ENCODE measurements around the gene OR8S1. TPM values are rescaled to one million over a fixed set of nuclear protein-coding genes. Genes with fewer than 3 reads are reported as not detected.
"Not testable (repeated sequence)": the region's sequence is repeated elsewhere in the genome, so short reads cannot be mapped to it uniquely, and the experiment has no call there.

Gene OR8S1
- polyA plus RNA-seq, 1 donor (not counting 4 experiments of a cell fraction or from before 2014, with no cell fraction given): not detected

GRCh38 chr12:48545833-48546469, 20.5 kb downstream of the OR8S1 start:
- dilution Hi-C loops (cut with MboI; ENCODE audit: extremely low pct_ligation_motif_present, low sequenced_read_pairs): no loop called here
- H3K4me1 ChIP-seq (ENCODE audit: control insufficient read depth, extremely low read depth, insufficient read depth, low read length): no peaks in the 10 kb centered on the region
- H4K20me1 ChIP-seq (ENCODE audit: control insufficient read depth, extremely low read depth, insufficient read depth, low read length): no peaks in the 10 kb centered on the region
- no peak overlapping the region for H2AFZ ChIP-seq (ENCODE audit: control insufficient read depth, low read length)
- no peak overlapping the region for H3K9ac ChIP-seq (ENCODE audit: control insufficient read depth, extremely low read depth, insufficient read depth, low read length)
- H3K9me1 ChIP-seq (ENCODE audit: control insufficient read depth, extremely low read depth, insufficient read depth, low read length): no peaks in the 10 kb centered on the region
- H3K9me3 ChIP-seq (ENCODE audit: control insufficient read depth, low read depth, low read length): no peaks in the 10 kb centered on the region
- H3K36me3 ChIP-seq (ENCODE audit: control insufficient read depth in 2 of 2, extremely low read depth in 1 of 2, insufficient read depth in 2 of 2, low read length in 2 of 2): no peaks in the 10 kb centered on the region
- no peak for TF ChIP-seq EZH2 (IDR thresholded peaks at IDR 0.05; ENCODE audit: low read length)
- H3K79me2 ChIP-seq (ENCODE audit: control insufficient read depth, insufficient read depth, low read length): no peaks in the 10 kb centered on the region
- no peak overlapping the region for H3K27ac ChIP-seq (ENCODE audit: control insufficient read depth, insufficient read depth, low read length)
- no peak overlapping the region for H3K4me2 ChIP-seq (ENCODE audit: control insufficient read depth, extremely low read depth, insufficient read depth, low read depth, low read length)
- H3K4me3 ChIP-seq (ENCODE audit: control insufficient read depth in 2 of 3, extremely low read depth in 1 of 3, insufficient read depth in 2 of 3, low read depth in 1 of 3, low read length in 3 of 3): no peak overlapping the region
- FAIRE-seq (no peak), DNase-seq (ENCODE audit: low read depth, low spot score) (no peak)
- H3K27me3 ChIP-seq (ENCODE audit: control insufficient read depth, extremely low read depth, insufficient read depth, low read length): peaks cover 3% of the 10 kb centered on the region

- H3K9me1 ChIP-seq (ENCODE audit: control insufficient read depth, extremely low read depth, insufficient read depth, low read length); H3K4me3 ChIP-seq (ENCODE audit: control insufficient read depth in 2 of 3, extremely low read depth in 1 of 3, insufficient read depth in 2 of 3, low read depth in 1 of 3, low read length in 3 of 3); dilution Hi-C loops (cut with MboI; ENCODE audit: extremely low pct_ligation_motif_present, low sequenced_read_pairs); H3K27me3 ChIP-seq (ENCODE audit: control insufficient read depth, extremely low read depth, insufficient read depth, low read length); H3K9me3 ChIP-seq (ENCODE audit: control insufficient read depth, low read depth, low read length); DNase-seq (ENCODE audit: low read depth, low spot score); H3K36me3 ChIP-seq (ENCODE audit: control insufficient read depth in 2 of 2, extremely low read depth in 1 of 2, insufficient read depth in 2 of 2, low read length in 2 of 2); H2AFZ ChIP-seq (ENCODE audit: control insufficient read depth, low read length); H3K79me2 ChIP-seq (ENCODE audit: control insufficient read depth, insufficient read depth, low read length); H3K4me2 ChIP-seq (ENCODE audit: control insufficient read depth, extremely low read depth, insufficient read depth, low read depth, low read length); FAIRE-seq; H3K9ac ChIP-seq (ENCODE audit: control insufficient read depth, extremely low read depth, insufficient read depth, low read length); H3K27ac ChIP-seq (ENCODE audit: control insufficient read depth, insufficient read depth, low read length); H4K20me1 ChIP-seq (ENCODE audit: control insufficient read depth, extremely low read depth, insufficient read depth, low read length); H3K4me1 ChIP-seq (ENCODE audit: control insufficient read depth, extremely low read depth, insufficient read depth, low read length): not testable (repeated sequence)
Measured at GRCh38 chr12:48547012-48547411, 21.6 kb downstream of the OR8S1 start.

- H3K27ac ChIP-seq (ENCODE audit: control insufficient read depth, insufficient read depth, low read length); H3K9me3 ChIP-seq (ENCODE audit: control insufficient read depth, low read depth, low read length); H3K36me3 ChIP-seq (ENCODE audit: control insufficient read depth in 2 of 2, extremely low read depth in 1 of 2, insufficient read depth in 2 of 2, low read length in 2 of 2); H4K20me1 ChIP-seq (ENCODE audit: control insufficient read depth, extremely low read depth, insufficient read depth, low read length); H3K9me1 ChIP-seq (ENCODE audit: control insufficient read depth, extremely low read depth, insufficient read depth, low read length); FAIRE-seq; H2AFZ ChIP-seq (ENCODE audit: control insufficient read depth, low read length); H3K4me3 ChIP-seq (ENCODE audit: control insufficient read depth in 2 of 3, extremely low read depth in 1 of 3, insufficient read depth in 2 of 3, low read depth in 1 of 3, low read length in 3 of 3); DNase-seq (ENCODE audit: low read depth, low spot score); H3K4me2 ChIP-seq (ENCODE audit: control insufficient read depth, extremely low read depth, insufficient read depth, low read depth, low read length); H3K79me2 ChIP-seq (ENCODE audit: control insufficient read depth, insufficient read depth, low read length); H3K27me3 ChIP-seq (ENCODE audit: control insufficient read depth, extremely low read depth, insufficient read depth, low read length); H3K9ac ChIP-seq (ENCODE audit: control insufficient read depth, extremely low read depth, insufficient read depth, low read length); H3K4me1 ChIP-seq (ENCODE audit: control insufficient read depth, extremely low read depth, insufficient read depth, low read length); dilution Hi-C loops (cut with MboI; ENCODE audit: extremely low pct_ligation_motif_present, low sequenced_read_pairs): not testable (repeated sequence)
Measured at GRCh38 chr12:48551636-48552035, 26.2 kb downstream of the OR8S1 start.

- H3K9ac ChIP-seq (ENCODE audit: control insufficient read depth, extremely low read depth, insufficient read depth, low read length); DNase-seq (ENCODE audit: low read depth, low spot score); H3K4me3 ChIP-seq (ENCODE audit: control insufficient read depth in 2 of 3, extremely low read depth in 1 of 3, insufficient read depth in 2 of 3, low read depth in 1 of 3, low read length in 3 of 3); dilution Hi-C loops (cut with MboI; ENCODE audit: extremely low pct_ligation_motif_present, low sequenced_read_pairs); H4K20me1 ChIP-seq (ENCODE audit: control insufficient read depth, extremely low read depth, insufficient read depth, low read length); H3K9me3 ChIP-seq (ENCODE audit: control insufficient read depth, low read depth, low read length); H3K79me2 ChIP-seq (ENCODE audit: control insufficient read depth, insufficient read depth, low read length); H3K27ac ChIP-seq (ENCODE audit: control insufficient read depth, insufficient read depth, low read length); H2AFZ ChIP-seq (ENCODE audit: control insufficient read depth, low read length); H3K9me1 ChIP-seq (ENCODE audit: control insufficient read depth, extremely low read depth, insufficient read depth, low read length); H3K4me1 ChIP-seq (ENCODE audit: control insufficient read depth, extremely low read depth, insufficient read depth, low read length); H3K27me3 ChIP-seq (ENCODE audit: control insufficient read depth, extremely low read depth, insufficient read depth, low read length); FAIRE-seq; H3K4me2 ChIP-seq (ENCODE audit: control insufficient read depth, extremely low read depth, insufficient read depth, low read depth, low read length); H3K36me3 ChIP-seq (ENCODE audit: control insufficient read depth in 2 of 2, extremely low read depth in 1 of 2, insufficient read depth in 2 of 2, low read length in 2 of 2): not testable (repeated sequence)
Measured at GRCh38 chr12:48553666-48554343, 28.4 kb downstream of the OR8S1 start.
